PFSK-1 (cell line): Measurements from ENCODE around the gene E4F1.

Experiments used
- FOXP2 ChIP-seq: optimal IDR thresholded peaks from 2 replicates; pipeline ENCODE3; 2011; ENCODE audit warnings: borderline replicate concordance, control low read depth, inconsistent platforms; ENCODE audit not compliant: insufficient read depth; ENCODE audit errors: extremely low read length, extremely low read depth
- POLR2AphosphoS5 ChIP-seq: IDR thresholded peaks from 2 replicates; pipeline ENCODE4 v1.6.1; 2012; ENCODE audit warnings: low read depth, mild to moderate bottlenecking, control low read depth, low read length, moderate library complexity
- SIN3A ChIP-seq: IDR thresholded peaks from 2 replicates; pipeline ENCODE4 v1.6.1; 2012; ENCODE audit warnings: mild to moderate bottlenecking, low read length, moderate library complexity, borderline replicate concordance; ENCODE audit not compliant: insufficient read depth
- TAF1 ChIP-seq: IDR thresholded peaks from 2 replicates; pipeline ENCODE4 v1.6.1; 2012; ENCODE audit warnings: low read length, control low read depth, borderline replicate concordance; ENCODE audit not compliant: insufficient read depth
- TF ChIP-seq, protein P1 (sequence below), 2 experiments: IDR thresholded peaks; 2 replicates each; pipeline versions ENCODE4 v1.6.1 to v1.8.0; 2011 to 2012; ENCODE audit warnings: low read depth in 2 of 2, low read length in 2 of 2, control low read depth in 1 of 2, inconsistent platforms in 1 of 2, mild to moderate bottlenecking in 1 of 2, moderate library complexity in 1 of 2; ENCODE audit not compliant: insufficient read depth in 1 of 2

Gene E4F1

DNA sequence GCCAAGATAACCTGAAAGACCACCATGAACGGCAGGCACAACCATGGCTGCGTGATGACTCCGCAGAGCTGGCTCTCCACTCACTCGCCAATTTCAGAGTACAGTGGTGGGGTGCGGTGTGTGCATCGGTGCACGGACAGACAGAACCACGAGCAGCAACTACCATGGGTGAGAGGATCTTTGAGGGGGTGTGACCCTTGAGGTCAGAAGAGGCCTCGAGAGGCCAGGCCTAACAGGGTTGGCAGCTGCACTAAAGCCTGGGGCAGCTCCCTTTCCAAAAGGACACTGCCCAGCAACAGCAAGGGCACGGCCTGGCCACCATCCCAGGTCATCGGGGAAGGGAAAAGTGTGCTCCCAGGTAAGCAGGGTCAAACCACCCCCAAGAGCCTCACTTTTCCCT lies 29.9 kb downstream of the E4F1 start:
- no peak for TF ChIP-seq TAF1
- TF ChIP-seq FOXP2 = no peak
- no peak for TF ChIP-seq POLR2AphosphoS5
- TF ChIP-seq, protein P1, sequence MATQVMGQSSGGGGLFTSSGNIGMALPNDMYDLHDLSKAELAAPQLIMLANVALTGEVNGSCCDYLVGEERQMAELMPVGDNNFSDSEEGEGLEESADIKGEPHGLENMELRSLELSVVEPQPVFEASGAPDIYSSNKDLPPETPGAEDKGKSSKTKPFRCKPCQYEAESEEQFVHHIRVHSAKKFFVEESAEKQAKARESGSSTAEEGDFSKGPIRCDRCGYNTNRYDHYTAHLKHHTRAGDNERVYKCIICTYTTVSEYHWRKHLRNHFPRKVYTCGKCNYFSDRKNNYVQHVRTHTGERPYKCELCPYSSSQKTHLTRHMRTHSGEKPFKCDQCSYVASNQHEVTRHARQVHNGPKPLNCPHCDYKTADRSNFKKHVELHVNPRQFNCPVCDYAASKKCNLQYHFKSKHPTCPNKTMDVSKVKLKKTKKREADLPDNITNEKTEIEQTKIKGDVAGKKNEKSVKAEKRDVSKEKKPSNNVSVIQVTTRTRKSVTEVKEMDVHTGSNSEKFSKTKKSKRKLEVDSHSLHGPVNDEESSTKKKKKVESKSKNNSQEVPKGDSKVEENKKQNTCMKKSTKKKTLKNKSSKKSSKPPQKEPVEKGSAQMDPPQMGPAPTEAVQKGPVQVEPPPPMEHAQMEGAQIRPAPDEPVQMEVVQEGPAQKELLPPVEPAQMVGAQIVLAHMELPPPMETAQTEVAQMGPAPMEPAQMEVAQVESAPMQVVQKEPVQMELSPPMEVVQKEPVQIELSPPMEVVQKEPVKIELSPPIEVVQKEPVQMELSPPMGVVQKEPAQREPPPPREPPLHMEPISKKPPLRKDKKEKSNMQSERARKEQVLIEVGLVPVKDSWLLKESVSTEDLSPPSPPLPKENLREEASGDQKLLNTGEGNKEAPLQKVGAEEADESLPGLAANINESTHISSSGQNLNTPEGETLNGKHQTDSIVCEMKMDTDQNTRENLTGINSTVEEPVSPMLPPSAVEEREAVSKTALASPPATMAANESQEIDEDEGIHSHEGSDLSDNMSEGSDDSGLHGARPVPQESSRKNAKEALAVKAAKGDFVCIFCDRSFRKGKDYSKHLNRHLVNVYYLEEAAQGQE (IDR thresholded peaks at IDR 0.05; ENCODE audit: insufficient read depth in 1 of 2, low read depth in 2 of 2, low read length in 2 of 2) = no peak
- no peak for TF ChIP-seq SIN3A

DNA sequence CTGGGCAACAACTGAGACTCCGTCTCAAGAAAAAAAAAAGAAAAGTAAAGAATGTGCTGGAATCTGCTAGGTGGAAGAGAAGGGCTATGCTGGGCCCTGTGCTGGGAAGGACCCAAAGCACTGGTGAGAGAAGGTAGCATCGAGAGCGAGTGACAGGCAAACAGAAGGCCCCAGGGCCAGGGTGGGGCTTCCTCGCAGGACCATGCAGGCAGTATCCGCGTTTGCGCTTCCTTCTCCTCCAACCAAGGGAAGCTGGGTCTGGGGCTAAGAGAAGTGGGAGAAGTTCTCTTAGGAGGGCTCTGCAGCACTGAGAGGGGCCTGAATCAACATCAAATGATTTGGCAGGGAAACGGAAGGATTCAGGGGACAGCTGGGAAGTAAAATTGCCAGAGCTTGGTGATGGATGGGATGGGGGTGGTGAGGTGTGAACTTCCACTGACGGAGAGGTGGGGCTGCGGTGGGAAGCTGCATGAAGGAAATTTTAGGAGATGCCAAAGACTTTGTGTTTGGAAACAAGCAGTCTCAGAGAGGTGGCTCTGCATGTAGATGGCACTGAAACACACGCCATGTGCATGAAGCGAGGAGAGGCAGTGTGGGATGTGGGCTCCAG lies 33.2 kb downstream of the E4F1 start:
- no peak for TF ChIP-seq FOXP2
- TF ChIP-seq POLR2AphosphoS5 = no peak
- TF ChIP-seq, protein P1 (IDR thresholded peaks at IDR 0.05; ENCODE audit: insufficient read depth in 1 of 2, low read depth in 2 of 2, low read length in 2 of 2) = no peak
- TF ChIP-seq SIN3A = no peak
- no peak for TF ChIP-seq TAF1

DNA sequence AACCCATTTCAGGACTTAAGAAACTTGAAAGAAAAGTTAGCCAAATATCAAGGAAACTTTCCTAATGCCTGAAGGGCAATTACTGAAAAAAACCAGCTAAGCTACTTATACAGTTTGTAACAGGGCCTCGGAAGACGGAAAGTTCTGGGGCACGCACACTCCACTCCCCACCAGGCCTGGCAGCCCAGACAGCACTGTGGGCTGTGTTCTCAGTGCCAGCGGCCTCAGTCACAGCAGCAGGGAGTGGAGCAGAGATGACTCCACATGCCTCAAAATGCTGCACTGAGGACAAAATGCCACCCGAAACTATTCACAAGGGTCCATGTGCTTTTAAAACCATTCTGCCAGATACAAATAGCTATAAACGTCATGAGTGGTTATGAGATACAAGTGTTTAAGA lies 34.3 kb downstream of the E4F1 start:
- TF ChIP-seq TAF1 (no peak), FOXP2 (no peak), SIN3A (no peak), POLR2AphosphoS5 (no peak)

DNA sequence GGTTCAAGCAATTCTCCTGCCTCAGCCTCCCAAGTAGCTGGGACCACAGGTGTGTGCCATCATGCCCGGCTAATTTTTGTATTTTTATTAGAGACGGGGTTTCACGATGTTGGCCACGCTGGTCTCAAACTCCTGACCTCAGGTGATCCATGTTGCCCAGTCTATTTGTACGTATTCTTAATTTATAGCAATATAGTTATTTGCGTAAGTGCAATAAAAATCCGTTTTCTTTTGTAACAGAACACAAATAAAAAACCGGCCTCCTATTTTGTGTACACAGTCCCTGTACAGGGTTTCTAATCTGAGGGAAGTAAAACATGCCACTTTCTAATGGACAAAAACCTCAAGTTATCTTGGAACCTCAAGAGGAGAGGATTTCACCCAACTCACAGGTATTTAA lies 36.9 kb downstream of the E4F1 start:
- TF ChIP-seq, protein P1 (IDR thresholded peaks at IDR 0.05; ENCODE audit: insufficient read depth in 1 of 2, low read depth in 2 of 2, low read length in 2 of 2) = no peak
- no peak for TF ChIP-seq SIN3A
- no peak for TF ChIP-seq TAF1
- no peak for TF ChIP-seq POLR2AphosphoS5
- no peak for TF ChIP-seq FOXP2

- TF ChIP-seq, protein P1 (IDR thresholded peaks at IDR 0.05; ENCODE audit: insufficient read depth in 1 of 2, low read depth in 2 of 2, low read length in 2 of 2) = no peak
- TF ChIP-seq FOXP2 = peak; percentile 5
- peak; percentile 87; the same call in 1 of the 2 replicates for TF ChIP-seq TAF1
- TF ChIP-seq SIN3A = 0 out of 2 replicates have a peak, but pooled peaks have one; percentile 44
- peak; percentile 87 for TF ChIP-seq POLR2AphosphoS5
Observed at GRCh38 chr16:2267913-2268666, 44.7 kb downstream of the E4F1 start, which contains the start of gene RNPS1. TSS of gene RNPS1 (minus strand) at chr16:2268126. CDS start at chr16:2264643, 3,483 bp downstream.
